Omental fat pad (tissue), 4 donors: Measurements from ENCODE around the gene RGS6. TPM values are rescaled to one million over a fixed set of nuclear protein-coding genes. Genes with fewer than 3 reads are reported as not detected.

Experiments
- ATAC-seq: fragments of 150-250 bp; one replicate; pipeline ENCODE4 v1.9.1; 2016; ENCODE audit warnings: mild to moderate bottlenecking, moderate library complexity; ENCODE audit not compliant: low FRiP score
- DNase-seq: peaks from one replicate; pipeline ENCODE4 v3.0.0-alpha.2; 2019; ENCODE audit warnings: low spot score
- total RNA-seq, 4 donors: library from RNA; depleted of rRNA; stranded (reverse); fragments of >200 nt; gene quantifications; one replicate each; pipeline ENCODE4 v1.1.0, GENCODE V29; 2016
- TF ChIP-seq, protein P1 (sequence below), 3 donors: fragments of 450-650 bp; IDR thresholded peaks; one replicate each; pipeline ENCODE4 v1.5.1; 2016 to 2017; ENCODE audit warnings: antibody characterized with exemption in 3 of 3, mild to moderate bottlenecking in 3 of 3, moderate library complexity in 2 of 3

Gene RGS6
- total RNA-seq, 4 donors from 2014 or later: 5.2 to 27.3 (median 6.9) TPM

DNA sequence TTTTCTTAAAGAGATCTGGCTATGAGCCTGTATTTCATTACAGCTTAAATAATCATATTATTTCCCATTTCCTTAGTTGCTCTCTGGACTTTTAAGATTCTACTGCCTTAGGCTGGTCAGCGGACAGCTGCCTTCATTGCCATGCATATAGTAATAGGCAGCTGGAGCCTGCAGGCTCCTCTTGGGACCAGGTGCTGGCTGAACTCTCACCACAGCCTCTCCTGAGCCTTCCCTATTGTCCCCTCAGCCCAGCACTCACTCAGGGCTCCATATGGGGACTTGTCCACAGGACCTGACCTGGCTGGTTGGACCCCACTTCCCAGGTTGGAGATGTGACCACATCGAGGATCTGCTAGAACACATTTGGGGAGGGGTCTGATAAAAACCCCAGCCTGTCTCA, 556.3 kb downstream of the RGS6 start:
- TF ChIP-seq, protein P1, sequence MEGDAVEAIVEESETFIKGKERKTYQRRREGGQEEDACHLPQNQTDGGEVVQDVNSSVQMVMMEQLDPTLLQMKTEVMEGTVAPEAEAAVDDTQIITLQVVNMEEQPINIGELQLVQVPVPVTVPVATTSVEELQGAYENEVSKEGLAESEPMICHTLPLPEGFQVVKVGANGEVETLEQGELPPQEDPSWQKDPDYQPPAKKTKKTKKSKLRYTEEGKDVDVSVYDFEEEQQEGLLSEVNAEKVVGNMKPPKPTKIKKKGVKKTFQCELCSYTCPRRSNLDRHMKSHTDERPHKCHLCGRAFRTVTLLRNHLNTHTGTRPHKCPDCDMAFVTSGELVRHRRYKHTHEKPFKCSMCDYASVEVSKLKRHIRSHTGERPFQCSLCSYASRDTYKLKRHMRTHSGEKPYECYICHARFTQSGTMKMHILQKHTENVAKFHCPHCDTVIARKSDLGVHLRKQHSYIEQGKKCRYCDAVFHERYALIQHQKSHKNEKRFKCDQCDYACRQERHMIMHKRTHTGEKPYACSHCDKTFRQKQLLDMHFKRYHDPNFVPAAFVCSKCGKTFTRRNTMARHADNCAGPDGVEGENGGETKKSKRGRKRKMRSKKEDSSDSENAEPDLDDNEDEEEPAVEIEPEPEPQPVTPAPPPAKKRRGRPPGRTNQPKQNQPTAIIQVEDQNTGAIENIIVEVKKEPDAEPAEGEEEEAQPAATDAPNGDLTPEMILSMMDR (IDR thresholded peaks at IDR 0.05): no peak
- ATAC-seq: no peak

DNA sequence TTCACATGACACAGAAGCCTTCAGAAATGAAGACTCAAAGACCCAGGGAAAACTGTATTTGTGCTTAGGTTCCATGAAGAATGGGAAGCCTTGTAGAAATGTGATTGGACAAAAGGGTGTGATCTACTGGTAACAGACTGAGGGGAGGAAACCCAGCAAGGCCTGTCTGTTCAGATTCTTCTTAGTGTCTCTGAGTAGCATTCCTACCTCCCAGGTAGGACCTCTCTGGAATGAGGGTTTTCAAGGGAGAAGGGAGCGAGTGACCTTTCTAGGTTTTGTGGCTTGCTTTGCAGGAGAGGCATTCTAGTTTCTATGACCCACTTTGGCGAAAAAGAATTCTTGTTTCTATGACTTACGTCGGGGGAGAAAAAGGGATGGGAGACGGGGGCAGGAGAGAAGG, 560.0 kb downstream of the RGS6 start:
- TF ChIP-seq, protein P1 (IDR thresholded peaks at IDR 0.05): no peak
- ATAC-seq (no peak), DNase-seq (no peak)

More for the DNA sequence above, 556.3 kb downstream of the RGS6 start:
- DNase-seq: no peak

DNA sequence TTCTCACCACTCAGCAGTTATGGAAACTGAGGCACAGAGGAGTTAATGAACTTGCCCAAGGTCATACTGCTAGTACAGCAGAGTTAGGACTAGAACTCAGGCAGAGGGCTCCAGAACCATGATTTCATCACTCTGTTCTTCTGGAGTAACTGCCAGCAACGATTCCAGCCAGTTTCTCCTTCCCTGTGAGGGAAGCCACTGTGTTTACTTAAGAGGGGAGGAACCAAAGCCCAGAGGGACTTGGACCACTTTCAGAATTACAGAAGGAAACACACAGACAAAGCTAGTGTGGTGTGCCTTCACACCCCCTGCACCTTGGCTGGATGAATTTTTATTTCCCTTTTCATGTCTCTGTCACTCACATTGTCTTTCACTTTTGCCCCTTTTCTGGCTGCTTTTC, 563.4 kb downstream of the RGS6 start:
- ATAC-seq (no peak), DNase-seq (no peak)
- TF ChIP-seq, protein P1 (IDR thresholded peaks at IDR 0.05): no peak

DNA sequence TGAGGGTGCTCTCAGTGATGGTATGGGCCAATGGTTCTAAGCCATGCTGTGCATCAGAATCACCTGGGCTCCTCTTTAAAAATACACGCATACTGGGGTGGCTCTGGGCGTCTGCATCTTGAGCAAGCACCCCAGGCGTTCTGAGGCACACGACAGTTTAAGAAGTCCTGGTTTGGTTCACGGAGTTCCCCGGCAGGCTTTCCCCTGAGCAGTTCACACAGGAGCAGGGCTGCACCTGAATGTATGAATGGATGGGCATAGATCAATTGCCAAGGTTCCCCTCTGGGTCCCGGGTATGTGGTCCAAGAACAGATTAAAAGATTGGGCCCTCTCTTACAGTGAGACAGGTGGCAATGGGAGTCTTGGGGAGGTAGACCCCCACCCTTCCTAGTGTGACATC, 566.4 kb downstream of the RGS6 start:
- DNase-seq (no peak), ATAC-seq (no peak)
- TF ChIP-seq, protein P1 (IDR thresholded peaks at IDR 0.05): no peak

DNA sequence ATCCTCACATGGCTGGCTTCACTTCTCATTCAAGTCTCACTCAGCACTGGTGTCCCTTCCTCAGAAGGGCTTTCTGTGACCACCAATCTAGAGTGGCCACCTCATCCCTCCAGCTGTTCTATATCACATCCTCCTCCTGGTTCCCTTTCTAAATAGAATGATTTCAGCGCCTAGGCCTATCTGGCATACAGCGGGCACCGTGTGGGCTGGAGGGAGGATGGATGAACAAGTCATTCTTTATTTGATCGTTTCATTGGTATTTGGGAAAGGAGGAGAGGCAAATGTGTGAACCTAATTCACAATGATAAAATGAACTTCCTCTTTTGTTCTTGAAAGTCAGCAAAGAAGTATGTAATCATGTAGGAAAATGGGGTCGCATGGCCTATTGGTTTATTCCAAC, 567.5 kb downstream of the RGS6 start:
- TF ChIP-seq, protein P1 (IDR thresholded peaks at IDR 0.05): no peak
- ATAC-seq: no peak
- no peak for DNase-seq

DNA sequence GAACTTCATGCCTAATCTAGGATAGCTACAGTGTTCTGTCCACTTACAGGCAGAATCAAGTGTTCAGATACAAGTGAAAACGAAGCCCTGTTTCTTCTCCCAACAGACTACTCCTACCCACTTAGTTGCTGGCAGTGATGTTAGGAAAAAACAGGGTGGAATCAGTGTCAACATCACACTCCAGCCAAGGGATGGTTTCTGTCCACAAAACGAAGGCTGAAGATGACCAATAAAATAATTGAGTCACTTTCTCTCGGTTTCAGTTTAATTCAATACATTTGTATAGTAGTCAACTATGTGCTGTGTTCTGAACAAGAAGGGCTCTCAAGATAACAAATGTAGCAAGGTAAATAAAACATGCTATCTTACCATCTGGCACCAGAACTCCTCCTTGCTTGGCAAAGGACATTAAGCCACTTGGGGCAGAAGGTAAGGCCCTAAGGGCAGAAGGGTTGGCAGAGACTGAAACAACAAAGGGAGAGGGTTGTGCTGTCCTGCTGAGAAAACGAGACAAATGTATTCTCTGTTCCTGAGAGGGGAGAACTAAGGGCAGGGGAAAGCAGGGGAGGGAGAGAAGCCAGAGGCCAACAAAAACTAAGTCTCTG, 568.1 kb downstream of the RGS6 start:
- no peak for DNase-seq
- ATAC-seq: no peak

DNA sequence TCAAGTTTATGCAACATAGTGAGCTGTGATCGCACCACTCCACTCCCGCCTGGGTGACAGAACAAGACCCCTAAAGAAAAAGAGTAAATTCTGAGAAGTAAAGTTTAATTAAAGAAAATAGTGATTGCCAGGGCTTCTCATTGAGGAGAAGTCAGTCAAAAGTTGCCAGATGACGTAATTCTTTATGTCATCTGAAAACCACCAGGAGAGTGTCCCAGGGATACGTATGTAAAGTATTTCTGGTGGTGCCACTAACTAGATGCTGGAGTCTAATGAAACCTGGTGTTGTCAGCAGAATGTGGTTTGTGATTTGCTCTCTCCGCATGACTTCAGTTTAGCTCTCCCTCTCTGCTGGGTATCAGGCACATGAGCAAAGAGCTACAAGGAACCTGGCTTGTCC, 569.2 kb downstream of the RGS6 start:
- TF ChIP-seq, protein P1 (IDR thresholded peaks at IDR 0.05): no peak
- ATAC-seq (no peak), DNase-seq (no peak)

More for the DNA sequence above, 568.1 kb downstream of the RGS6 start:
- TF ChIP-seq, protein P1 (IDR thresholded peaks at IDR 0.05): no peak
